ENCODE data around the gene POLR1A.

DNA sequence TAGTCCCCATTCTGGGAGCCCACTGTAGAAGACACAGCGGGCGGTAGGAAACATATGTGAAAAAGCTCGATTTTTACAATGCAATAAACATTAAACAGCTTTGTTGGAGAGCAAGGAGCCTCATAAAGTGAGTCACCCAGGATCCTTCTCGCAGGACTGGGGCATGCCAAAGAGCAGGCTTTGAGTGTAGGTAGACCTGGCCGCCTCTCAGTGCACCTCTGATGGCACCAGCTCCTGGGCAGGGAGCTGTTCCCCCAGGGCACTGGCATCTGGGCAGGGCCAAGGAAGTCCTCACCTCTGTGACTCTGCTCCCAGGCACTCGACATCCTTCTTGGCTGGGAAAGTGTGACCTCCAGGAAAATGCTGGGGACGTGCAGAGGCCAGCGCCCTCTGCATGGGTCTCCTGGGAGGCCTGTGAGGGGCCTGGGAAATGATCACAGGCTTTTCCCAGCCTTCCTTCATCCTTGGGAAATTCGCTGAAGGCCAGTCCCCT, 94.2 kb downstream of the POLR1A start:
- TF ChIP-seq POLR2AphosphoS5 (IDR thresholded peaks at IDR 0.05; ENCODE audit: insufficient read depth in 1 of 2, low read depth in 1 of 2) = peak in 1 of 2 donors; percentile 28
- TF ChIP-seq, protein P1, sequence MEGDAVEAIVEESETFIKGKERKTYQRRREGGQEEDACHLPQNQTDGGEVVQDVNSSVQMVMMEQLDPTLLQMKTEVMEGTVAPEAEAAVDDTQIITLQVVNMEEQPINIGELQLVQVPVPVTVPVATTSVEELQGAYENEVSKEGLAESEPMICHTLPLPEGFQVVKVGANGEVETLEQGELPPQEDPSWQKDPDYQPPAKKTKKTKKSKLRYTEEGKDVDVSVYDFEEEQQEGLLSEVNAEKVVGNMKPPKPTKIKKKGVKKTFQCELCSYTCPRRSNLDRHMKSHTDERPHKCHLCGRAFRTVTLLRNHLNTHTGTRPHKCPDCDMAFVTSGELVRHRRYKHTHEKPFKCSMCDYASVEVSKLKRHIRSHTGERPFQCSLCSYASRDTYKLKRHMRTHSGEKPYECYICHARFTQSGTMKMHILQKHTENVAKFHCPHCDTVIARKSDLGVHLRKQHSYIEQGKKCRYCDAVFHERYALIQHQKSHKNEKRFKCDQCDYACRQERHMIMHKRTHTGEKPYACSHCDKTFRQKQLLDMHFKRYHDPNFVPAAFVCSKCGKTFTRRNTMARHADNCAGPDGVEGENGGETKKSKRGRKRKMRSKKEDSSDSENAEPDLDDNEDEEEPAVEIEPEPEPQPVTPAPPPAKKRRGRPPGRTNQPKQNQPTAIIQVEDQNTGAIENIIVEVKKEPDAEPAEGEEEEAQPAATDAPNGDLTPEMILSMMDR (IDR thresholded peaks at IDR 0.05) = no peak
